Measurements from ENCODE around the gene LRCH4. TPM values are rescaled to one million over a fixed set of nuclear protein-coding genes. Genes with fewer than 3 reads are reported as not detected.

Gene LRCH4
- total RNA-seq, 6 donors from 2014 or later = 88.5 to 493 (median 121) TPM

- TF ChIP-seq POLR2AphosphoS5 (IDR thresholded peaks at IDR 0.05) (no peak), POLR2A (IDR thresholded peaks at IDR 0.05) (no peak), EP300 (IDR thresholded peaks at IDR 0.05) (no peak), CTCF (IDR thresholded peaks at IDR 0.05) (no peak)
- peak overlapping the region; percentile 70 to 89 (median 75) for H3K4me3 ChIP-seq
- no peaks in the 10 kb centered on the region for H3K36me3 ChIP-seq
- WGBS, 2 donors = 12 to 24% methylated on average over 3 to 10 of the region's 10 CpGs
- no peaks in the 10 kb centered on the region for H3K9me3 ChIP-seq
- H3K4me1 ChIP-seq = peaks cover 15 to 42% (median 29%) of the 10 kb centered on the region in 4 donors
- DNase-seq (no peak), ATAC-seq (ENCODE audit: low FRiP score in 2 of 2) (no peak)
- H3K27me3 ChIP-seq = no peaks in the 10 kb centered on the region
- H3K27ac ChIP-seq = peak overlapping the region; percentile 59 to 88 (median 76)
Observed at GRCh38 chr7:100603726-100604027, 17.7 kb upstream of the LRCH4 start.

- ATAC-seq (ENCODE audit: low FRiP score in 2 of 2) = peak; percentile 32 to 80
- peak in 1 of 2 donors; percentile 41 for TF ChIP-seq POLR2AphosphoS5 (IDR thresholded peaks at IDR 0.05)
- TF ChIP-seq POLR2A (IDR thresholded peaks at IDR 0.05) = no peak
- Histone ChIP-seq H3K27ac (peak overlapping the region; percentile 59 to 88 (median 76)), H3K4me3 (peak overlapping the region in 3 of 4 donors; percentile 71 to 89 (median 79)), H3K27me3 (no peaks in the 10 kb centered on the region), H3K9me3 (no peaks in the 10 kb centered on the region), H3K4me1 (peaks cover 15 to 42% (median 29%) of the 10 kb centered on the region in 4 donors), H3K36me3 (no peaks in the 10 kb centered on the region)
- peak in 1 of 2 donors; percentile 49 for DNase-seq
- 48 to 59% methylated on average over 18 to 21 of the region's 21 CpGs for WGBS, 2 donors
Observed at GRCh38 chr7:100602889-100603725, 17.2 kb upstream of the LRCH4 start.

- Histone ChIP-seq H3K4me3 (no peak overlapping the region), H3K36me3 (no peaks in the 10 kb centered on the region), H3K4me1 (peaks cover 13 to 39% (median 28%) of the 10 kb centered on the region in 4 donors), H3K9me3 (no peaks in the 10 kb centered on the region), H3K27ac (no peak overlapping the region), H3K27me3 (no peaks in the 10 kb centered on the region)
- 85 to 87% methylated on average over 9 of the region's 9 CpGs for WGBS, 2 donors
- DNase-seq = no peak
- ATAC-seq (ENCODE audit: low FRiP score in 2 of 2) = no peak
- TF ChIP-seq POLR2AphosphoS5 (IDR thresholded peaks at IDR 0.05) (no peak), EP300 (IDR thresholded peaks at IDR 0.05) (no peak), POLR2A (IDR thresholded peaks at IDR 0.05) (no peak)
Observed at GRCh38 chr7:100600730-100601038, 14.8 kb upstream of the LRCH4 start.

GRCh38 chr7:100599911-100600729 lies 14.2 kb upstream of the LRCH4 start:
- ATAC-seq (ENCODE audit: low FRiP score in 2 of 2) (no peak), DNase-seq (no peak)
- Histone ChIP-seq H3K9me3 (no peaks in the 10 kb centered on the region), H3K27ac (no peak overlapping the region), H3K4me3 (no peak overlapping the region), H3K27me3 (no peaks in the 10 kb centered on the region), H3K36me3 (no peaks in the 10 kb centered on the region), H3K4me1 (peaks cover 8 to 33% (median 23%) of the 10 kb centered on the region in 4 donors)
- TF ChIP-seq EP300 (IDR thresholded peaks at IDR 0.05) (no peak), POLR2AphosphoS5 (IDR thresholded peaks at IDR 0.05) (no peak), POLR2A (IDR thresholded peaks at IDR 0.05) (no peak), CTCF (IDR thresholded peaks at IDR 0.05) (no peak)
- WGBS, 2 donors = 76 to 81% methylated on average over 11 to 13 of the region's 18 CpGs

- 89 to 93% methylated on average over 4 of the region's 4 CpGs for WGBS, 2 donors
- H3K4me1 ChIP-seq = peaks cover 0 to 16% (median 10%) of the 10 kb centered on the region in 4 donors
- DNase-seq (no peak), ATAC-seq (ENCODE audit: low FRiP score in 2 of 2) (no peak)
- TF ChIP-seq EP300 (IDR thresholded peaks at IDR 0.05) (no peak), CTCF (IDR thresholded peaks at IDR 0.05) (no peak), POLR2A (IDR thresholded peaks at IDR 0.05) (no peak), POLR2AphosphoS5 (IDR thresholded peaks at IDR 0.05) (no peak)
- no peak overlapping the region for H3K4me3 ChIP-seq
- H3K9me3 ChIP-seq = no peaks in the 10 kb centered on the region
- no peaks in the 10 kb centered on the region for H3K27me3 ChIP-seq
- no peaks in the 10 kb centered on the region for H3K36me3 ChIP-seq
- no peak overlapping the region for H3K27ac ChIP-seq
Observed at GRCh38 chr7:100598425-100598824, 12.5 kb upstream of the LRCH4 start.

All from upper lobe of left lung (tissue), 6 donors.